Activated CD8-positive, alpha-beta memory T cell treated with anti-CD3 and anti-CD28 coated beads, Interleukin-2, amount 50 U/mL, for 24 hours (primary cell): ENCODE data around the gene ASB2.

Source experiments
- DNase-seq: peaks from one replicate; pipeline ENCODE4 v3.0.0-alpha.2; 2020; ENCODE audit errors: extremely low read depth

ASB2 gene

GRCh38 chr14:93978735-93979134 is 2.4 kb upstream of the ASB2 start:
- DNase-seq = no peak

GRCh38 chr14:93977790-93978581 is 1.6 kb upstream of the ASB2 start:
- no peak for DNase-seq

GRCh38 chr14:93977171-93977570 is 801 bp upstream of the ASB2 start:
- DNase-seq = no peak

- no peak for DNase-seq
These were observed 436 bp downstream of the ASB2 start for GRCh38 chr14:93975791-93976476.

- DNase-seq = no peak
These were observed 1.5 kb downstream of the ASB2 start for GRCh38 chr14:93974833-93975232.

GRCh38 chr14:93974299-93974698 is 2.1 kb downstream of the ASB2 start:
- DNase-seq = no peak

GRCh38 chr14:93973607-93974006 is 2.8 kb downstream of the ASB2 start:
- no peak for DNase-seq

GRCh38 chr14:93972618-93973205 is 3.7 kb downstream of the ASB2 start:
- DNase-seq = no peak

GRCh38 chr14:93971635-93972027 is 4.7 kb downstream of the ASB2 start:
- no peak for DNase-seq

GRCh38 chr14:93970965-93971634 is 5.3 kb downstream of the ASB2 start:
- no peak for DNase-seq

- no peak for DNase-seq
These were observed 5.8 kb downstream of the ASB2 start for GRCh38 chr14:93970585-93970964.

GRCh38 chr14:93969082-93969828 is 7.1 kb downstream of the ASB2 start:
- DNase-seq = no peak

GRCh38 chr14:93967637-93968250 is 8.6 kb downstream of the ASB2 start:
- no peak for DNase-seq

GRCh38 chr14:93965946-93966474 is 10.4 kb downstream of the ASB2 start:
- DNase-seq = no peak

- DNase-seq = no peak
These were observed 11.0 kb downstream of the ASB2 start for GRCh38 chr14:93965287-93965821.

GRCh38 chr14:93964820-93965286 is 11.5 kb downstream of the ASB2 start:
- DNase-seq = no peak

GRCh38 chr14:93964281-93964680 is 12.1 kb downstream of the ASB2 start:
- no peak for DNase-seq

- no peak for DNase-seq
These were observed 12.7 kb downstream of the ASB2 start for GRCh38 chr14:93963692-93964091.

GRCh38 chr14:93962701-93963601 is 13.4 kb downstream of the ASB2 start:
- DNase-seq = no peak

GRCh38 chr14:93961620-93962019 is 14.8 kb downstream of the ASB2 start:
- no peak for DNase-seq
